ENCODE results near the gene SCN1A. TPM values are rescaled to one million over a fixed set of nuclear protein-coding genes. Genes with fewer than 3 reads are reported as not detected.

The SCN1A gene
- total RNA-seq, 1 experiment from 2014 or later = not detected

- in situ Hi-C loops (cut with HindIII; ENCODE audit: low sequenced_read_pairs) = no loop called here
- peak; percentile 36 for DNase-seq (ENCODE audit: low spot score)
These were observed 36.9 kb downstream of the SCN1A start for GRCh38 chr2:166090908-166091307.

GRCh38 chr2:166090346-166090745 is 37.5 kb downstream of the SCN1A start:
- in situ Hi-C loops (cut with HindIII; ENCODE audit: low sequenced_read_pairs) = no loop called here

GRCh38 chr2:166088634-166089033 is 39.2 kb downstream of the SCN1A start:
- no peak for DNase-seq (ENCODE audit: low spot score)
- in situ Hi-C loops (cut with HindIII; ENCODE audit: low sequenced_read_pairs) = no loop called here

More at GRCh38 chr2:166090346-166090745, 37.5 kb downstream of the SCN1A start:
- no peak for DNase-seq (ENCODE audit: low spot score)

GRCh38 chr2:166084301-166084700 is 43.5 kb downstream of the SCN1A start:
- DNase-seq (ENCODE audit: low spot score) = no peak
- in situ Hi-C loops (cut with HindIII; ENCODE audit: low sequenced_read_pairs) = no loop called here

GRCh38 chr2:166082736-166083135 is 45.1 kb downstream of the SCN1A start:
- in situ Hi-C loops (cut with HindIII; ENCODE audit: low sequenced_read_pairs) = no loop called here
- no peak for DNase-seq (ENCODE audit: low spot score)

- in situ Hi-C loops (cut with HindIII; ENCODE audit: low sequenced_read_pairs) = no loop called here
- no peak for DNase-seq (ENCODE audit: low spot score)
These were observed 46.0 kb downstream of the SCN1A start for GRCh38 chr2:166081852-166082251.

- in situ Hi-C loops (cut with HindIII; ENCODE audit: low sequenced_read_pairs) = no loop called here
- no peak for DNase-seq (ENCODE audit: low spot score)
These were observed 46.6 kb downstream of the SCN1A start for GRCh38 chr2:166081131-166081632.

GRCh38 chr2:166074430-166074829 is 53.4 kb downstream of the SCN1A start:
- in situ Hi-C loops (cut with HindIII; ENCODE audit: low sequenced_read_pairs) = no loop called here
- no peak for DNase-seq (ENCODE audit: low spot score)

- in situ Hi-C loops (cut with HindIII; ENCODE audit: low sequenced_read_pairs) = no loop called here
- no peak for DNase-seq (ENCODE audit: low spot score)
These were observed 53.8 kb downstream of the SCN1A start for GRCh38 chr2:166074011-166074410.

- in situ Hi-C loops (cut with HindIII; ENCODE audit: low sequenced_read_pairs) = no loop called here
- no peak for DNase-seq (ENCODE audit: low spot score)
These were observed 57.6 kb downstream of the SCN1A start for GRCh38 chr2:166070231-166070630.

- DNase-seq (ENCODE audit: low spot score) = no peak
- in situ Hi-C loops (cut with HindIII; ENCODE audit: low sequenced_read_pairs) = no loop called here
These were observed 58.8 kb downstream of the SCN1A start for GRCh38 chr2:166068981-166069380.

GRCh38 chr2:166067229-166067628 is 60.6 kb downstream of the SCN1A start:
- in situ Hi-C loops (cut with HindIII; ENCODE audit: low sequenced_read_pairs) = no loop called here
- DNase-seq (ENCODE audit: low spot score) = no peak

GRCh38 chr2:166060191-166060590 is 67.6 kb downstream of the SCN1A start:
- in situ Hi-C loops (cut with HindIII; ENCODE audit: low sequenced_read_pairs) = no loop called here
- no peak for DNase-seq (ENCODE audit: low spot score)

- DNase-seq (ENCODE audit: low spot score) = peak; percentile 43
- in situ Hi-C loops (cut with HindIII; ENCODE audit: low sequenced_read_pairs) = no loop called here
These were observed 70.3 kb downstream of the SCN1A start for GRCh38 chr2:166057370-166058164.

- in situ Hi-C loops (cut with HindIII; ENCODE audit: low sequenced_read_pairs) = no loop called here
- no peak for DNase-seq (ENCODE audit: low spot score)
These were observed 82.9 kb downstream of the SCN1A start for GRCh38 chr2:166044853-166045483.

- in situ Hi-C loops (cut with HindIII; ENCODE audit: low sequenced_read_pairs) = no loop called here
These were observed 84.9 kb downstream of the SCN1A start for GRCh38 chr2:166042768-166043390.

GRCh38 chr2:166042356-166042755 is 85.5 kb downstream of the SCN1A start:
- in situ Hi-C loops (cut with HindIII; ENCODE audit: low sequenced_read_pairs) = no loop called here
- no peak for DNase-seq (ENCODE audit: low spot score)

More at GRCh38 chr2:166042768-166043390, 84.9 kb downstream of the SCN1A start:
- no peak for DNase-seq (ENCODE audit: low spot score)

GRCh38 chr2:166041613-166042012 is 86.2 kb downstream of the SCN1A start:
- in situ Hi-C loops (cut with HindIII; ENCODE audit: low sequenced_read_pairs) = no loop called here
- DNase-seq (ENCODE audit: low spot score) = no peak

- no peak for DNase-seq (ENCODE audit: low spot score)
- in situ Hi-C loops (cut with HindIII; ENCODE audit: low sequenced_read_pairs) = no loop called here
These were observed 95.5 kb downstream of the SCN1A start for GRCh38 chr2:166032361-166032760.

- no peak for DNase-seq (ENCODE audit: low spot score)
- in situ Hi-C loops (cut with HindIII; ENCODE audit: low sequenced_read_pairs) = no loop called here
These were observed 96.8 kb downstream of the SCN1A start for GRCh38 chr2:166031054-166031453.
